SK-N-SH treated with all-trans-retinoic acid at 6 μM for 48 hours (cell line): ENCODE measurements around the gene FAM114A1.

Source experiments
- CREB5 ChIP-seq: fragments of 250-450 bp; sonication (Bioruptor Pico); IDR thresholded peaks from 2 replicates; pipeline ENCODE4 v1.5.1; 2020; ENCODE audit warnings: low read depth, mild to moderate bottlenecking, moderate library complexity
- CSRNP3 ChIP-seq: fragments of 250-450 bp; sonication (Bioruptor Pico); IDR thresholded peaks from 2 replicates; pipeline ENCODE4 v1.5.1; 2021; ENCODE audit warnings: mild to moderate bottlenecking, moderate library complexity
- GLIS3 ChIP-seq: fragments of 250-450 bp; sonication (Bioruptor Pico); IDR thresholded peaks from 2 replicates; pipeline ENCODE4 v1.5.0; 2020; ENCODE audit warnings: mild to moderate bottlenecking, moderate library complexity
- ISL1 ChIP-seq: fragments of 250-450 bp; sonication (Bioruptor Pico); IDR thresholded peaks from 2 replicates; pipeline ENCODE4 v2.1.2; 2022; ENCODE audit warnings: mild to moderate bottlenecking, moderate library complexity
- RARB ChIP-seq: fragments of 250-450 bp; sonication (Bioruptor Pico); IDR thresholded peaks from 2 replicates; pipeline ENCODE4 v1.8.0; 2021; ENCODE audit warnings: mild to moderate bottlenecking, moderate library complexity
- SNAI2 ChIP-seq: fragments of 250-450 bp; sonication (Bioruptor Pico); IDR thresholded peaks from 2 replicates; pipeline ENCODE4 v1.5.0; 2020; ENCODE audit warnings: mild to moderate bottlenecking, moderate library complexity
- TOX ChIP-seq: fragments of 250-450 bp; sonication (Bioruptor Pico); IDR thresholded peaks from 2 replicates; pipeline ENCODE4 v1.8.0; 2021; ENCODE audit warnings: mild to moderate bottlenecking, moderate library complexity, borderline replicate concordance
- ZFP30 ChIP-seq: fragments of 450-650 bp; formaldehyde crosslinking; IDR thresholded peaks from 2 replicates; pipeline ENCODE4 v1.5.0; 2022; ENCODE audit warnings: mild to moderate bottlenecking, moderate library complexity
- ZNF70 ChIP-seq: fragments of 450-650 bp; formaldehyde crosslinking; IDR thresholded peaks from 2 replicates; pipeline ENCODE4 v1.5.0; 2020; ENCODE audit warnings: mild to moderate bottlenecking, moderate library complexity
- TF ChIP-seq, protein P1 (sequence below): fragments of 250-450 bp; sonication (Bioruptor Pico); IDR thresholded peaks from 2 replicates; pipeline ENCODE4 v1.8.0; 2020; ENCODE audit warnings: mild to moderate bottlenecking, moderate library complexity, borderline replicate concordance
- TF ChIP-seq, protein P2 (sequence below): fragments of 250-450 bp; sonication (Bioruptor Pico); IDR thresholded peaks from 2 replicates; pipeline ENCODE4 v1.8.0; 2021; ENCODE audit warnings: low read depth, mild to moderate bottlenecking, moderate library complexity, borderline replicate concordance

GRCh38 chr4:38926896-38927295, 59.3 kb downstream of the FAM114A1 start:
- TF ChIP-seq, protein P1, sequence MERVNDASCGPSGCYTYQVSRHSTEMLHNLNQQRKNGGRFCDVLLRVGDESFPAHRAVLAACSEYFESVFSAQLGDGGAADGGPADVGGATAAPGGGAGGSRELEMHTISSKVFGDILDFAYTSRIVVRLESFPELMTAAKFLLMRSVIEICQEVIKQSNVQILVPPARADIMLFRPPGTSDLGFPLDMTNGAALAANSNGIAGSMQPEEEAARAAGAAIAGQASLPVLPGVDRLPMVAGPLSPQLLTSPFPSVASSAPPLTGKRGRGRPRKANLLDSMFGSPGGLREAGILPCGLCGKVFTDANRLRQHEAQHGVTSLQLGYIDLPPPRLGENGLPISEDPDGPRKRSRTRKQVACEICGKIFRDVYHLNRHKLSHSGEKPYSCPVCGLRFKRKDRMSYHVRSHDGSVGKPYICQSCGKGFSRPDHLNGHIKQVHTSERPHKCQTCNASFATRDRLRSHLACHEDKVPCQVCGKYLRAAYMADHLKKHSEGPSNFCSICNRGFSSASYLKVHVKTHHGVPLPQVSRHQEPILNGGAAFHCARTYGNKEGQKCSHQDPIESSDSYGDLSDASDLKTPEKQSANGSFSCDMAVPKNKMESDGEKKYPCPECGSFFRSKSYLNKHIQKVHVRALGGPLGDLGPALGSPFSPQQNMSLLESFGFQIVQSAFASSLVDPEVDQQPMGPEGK, result no peak
- TF ChIP-seq, protein P2, sequence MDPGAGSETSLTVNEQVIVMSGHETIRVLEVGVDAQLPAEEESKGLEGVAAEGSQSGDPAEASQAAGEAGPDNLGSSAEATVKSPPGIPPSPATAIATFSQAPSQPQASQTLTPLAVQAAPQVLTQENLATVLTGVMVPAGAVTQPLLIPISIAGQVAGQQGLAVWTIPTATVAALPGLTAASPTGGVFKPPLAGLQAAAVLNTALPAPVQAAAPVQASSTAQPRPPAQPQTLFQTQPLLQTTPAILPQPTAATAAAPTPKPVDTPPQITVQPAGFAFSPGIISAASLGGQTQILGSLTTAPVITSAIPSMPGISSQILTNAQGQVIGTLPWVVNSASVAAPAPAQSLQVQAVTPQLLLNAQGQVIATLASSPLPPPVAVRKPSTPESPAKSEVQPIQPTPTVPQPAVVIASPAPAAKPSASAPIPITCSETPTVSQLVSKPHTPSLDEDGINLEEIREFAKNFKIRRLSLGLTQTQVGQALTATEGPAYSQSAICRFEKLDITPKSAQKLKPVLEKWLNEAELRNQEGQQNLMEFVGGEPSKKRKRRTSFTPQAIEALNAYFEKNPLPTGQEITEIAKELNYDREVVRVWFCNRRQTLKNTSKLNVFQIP (CRISPR knock-in tag), result no peak
- TF ChIP-seq GLIS3 (CRISPR knock-in tag) (no peak), SNAI2 (no peak), RARB (CRISPR knock-in tag) (no peak), TOX (CRISPR knock-in tag) (no peak), ZNF70 (no peak), ZFP30 (no peak), CSRNP3 (CRISPR knock-in tag) (no peak), CREB5 (no peak), ISL1 (CRISPR knock-in tag) (no peak)
